HL-60 (cell line): ENCODE data around the gene PRICKLE4.

ENCODE experiments used
- DNase-seq, 2 experiments: peaks; one replicate each; pipeline ENCODE4 v3.0.0-alpha.2; 2010 to 2020; ENCODE audit warnings: low read depth in 1 of 2, low spot score in 1 of 2
- H3K27ac ChIP-seq: fragments of 250-450 bp; sonication (Bioruptor Pico); replicated peaks from 2 replicates; pipeline ENCODE4 v1.5.1; 2020; ENCODE audit warnings: mild to moderate bottlenecking, moderate library complexity
- H3K27me3 ChIP-seq: fragments of 250-450 bp; sonication (Bioruptor Pico); 2 replicates; pipeline ENCODE4 v1.5.1; 2021; ENCODE audit warnings: mild to moderate bottlenecking, moderate library complexity; ENCODE audit not compliant: insufficient read depth, poor library complexity, severe bottlenecking
- H3K4me3 ChIP-seq: replicated peaks from 2 replicates; pipeline ENCODE4 v1.5.1; 2011; ENCODE audit warnings: mild to moderate bottlenecking, control low read depth, low read length; ENCODE audit not compliant: insufficient read depth
- GABPA ChIP-seq: IDR thresholded peaks from 2 replicates; pipeline ENCODE4 v1.6.1; 2012; ENCODE audit warnings: low read depth
- POLR2AphosphoS5 ChIP-seq: IDR thresholded peaks from 2 replicates; pipeline ENCODE4 v1.6.1; 2012; ENCODE audit warnings: low read depth
- SPI1 ChIP-seq: IDR thresholded peaks from 2 replicates; pipeline ENCODE4 v1.6.1; 2012; ENCODE audit warnings: low read depth, mild to moderate bottlenecking, borderline replicate concordance
- TF ChIP-seq, protein P1 (sequence below): IDR thresholded peaks from 2 replicates; pipeline ENCODE4 v1.6.1; 2012; ENCODE audit warnings: low read depth; ENCODE audit not compliant: insufficient replicate concordance
- TF ChIP-seq, protein P2 (sequence below): IDR thresholded peaks from one replicate; pipeline ENCODE4 v1.5.1; 2011; ENCODE audit warnings: low read length, control low read depth, inconsistent platforms; ENCODE audit not compliant: insufficient read depth

PRICKLE4 gene

DNA sequence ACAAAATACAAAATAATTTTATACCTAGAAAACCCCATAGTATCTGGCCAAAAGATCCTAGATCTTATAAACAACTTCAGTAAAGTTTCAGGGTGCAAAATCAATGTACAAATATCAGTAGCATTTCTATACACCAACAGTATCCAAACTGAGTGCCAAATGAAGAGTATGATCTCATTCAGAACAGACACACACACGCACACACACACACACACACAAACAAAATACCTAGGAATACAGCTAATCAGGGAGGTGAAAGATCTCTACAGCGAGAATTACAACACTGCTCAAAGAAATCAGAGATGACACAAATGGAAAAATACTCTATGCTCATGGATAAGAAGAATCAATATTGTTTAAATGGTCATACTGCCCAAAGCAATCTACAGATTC is 56.1 kb downstream of the PRICKLE4 start:
- Histone ChIP-seq H3K4me3 (no peak overlapping the region), H3K27me3 (no peaks in the 10 kb centered on the region), H3K27ac (no peak overlapping the region)
- DNase-seq, result no peak
- TF ChIP-seq GABPA (no peak), SPI1 (no peak), POLR2AphosphoS5 (no peak)
- TF ChIP-seq, protein P1, sequence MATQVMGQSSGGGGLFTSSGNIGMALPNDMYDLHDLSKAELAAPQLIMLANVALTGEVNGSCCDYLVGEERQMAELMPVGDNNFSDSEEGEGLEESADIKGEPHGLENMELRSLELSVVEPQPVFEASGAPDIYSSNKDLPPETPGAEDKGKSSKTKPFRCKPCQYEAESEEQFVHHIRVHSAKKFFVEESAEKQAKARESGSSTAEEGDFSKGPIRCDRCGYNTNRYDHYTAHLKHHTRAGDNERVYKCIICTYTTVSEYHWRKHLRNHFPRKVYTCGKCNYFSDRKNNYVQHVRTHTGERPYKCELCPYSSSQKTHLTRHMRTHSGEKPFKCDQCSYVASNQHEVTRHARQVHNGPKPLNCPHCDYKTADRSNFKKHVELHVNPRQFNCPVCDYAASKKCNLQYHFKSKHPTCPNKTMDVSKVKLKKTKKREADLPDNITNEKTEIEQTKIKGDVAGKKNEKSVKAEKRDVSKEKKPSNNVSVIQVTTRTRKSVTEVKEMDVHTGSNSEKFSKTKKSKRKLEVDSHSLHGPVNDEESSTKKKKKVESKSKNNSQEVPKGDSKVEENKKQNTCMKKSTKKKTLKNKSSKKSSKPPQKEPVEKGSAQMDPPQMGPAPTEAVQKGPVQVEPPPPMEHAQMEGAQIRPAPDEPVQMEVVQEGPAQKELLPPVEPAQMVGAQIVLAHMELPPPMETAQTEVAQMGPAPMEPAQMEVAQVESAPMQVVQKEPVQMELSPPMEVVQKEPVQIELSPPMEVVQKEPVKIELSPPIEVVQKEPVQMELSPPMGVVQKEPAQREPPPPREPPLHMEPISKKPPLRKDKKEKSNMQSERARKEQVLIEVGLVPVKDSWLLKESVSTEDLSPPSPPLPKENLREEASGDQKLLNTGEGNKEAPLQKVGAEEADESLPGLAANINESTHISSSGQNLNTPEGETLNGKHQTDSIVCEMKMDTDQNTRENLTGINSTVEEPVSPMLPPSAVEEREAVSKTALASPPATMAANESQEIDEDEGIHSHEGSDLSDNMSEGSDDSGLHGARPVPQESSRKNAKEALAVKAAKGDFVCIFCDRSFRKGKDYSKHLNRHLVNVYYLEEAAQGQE, result no peak
- TF ChIP-seq, protein P2, sequence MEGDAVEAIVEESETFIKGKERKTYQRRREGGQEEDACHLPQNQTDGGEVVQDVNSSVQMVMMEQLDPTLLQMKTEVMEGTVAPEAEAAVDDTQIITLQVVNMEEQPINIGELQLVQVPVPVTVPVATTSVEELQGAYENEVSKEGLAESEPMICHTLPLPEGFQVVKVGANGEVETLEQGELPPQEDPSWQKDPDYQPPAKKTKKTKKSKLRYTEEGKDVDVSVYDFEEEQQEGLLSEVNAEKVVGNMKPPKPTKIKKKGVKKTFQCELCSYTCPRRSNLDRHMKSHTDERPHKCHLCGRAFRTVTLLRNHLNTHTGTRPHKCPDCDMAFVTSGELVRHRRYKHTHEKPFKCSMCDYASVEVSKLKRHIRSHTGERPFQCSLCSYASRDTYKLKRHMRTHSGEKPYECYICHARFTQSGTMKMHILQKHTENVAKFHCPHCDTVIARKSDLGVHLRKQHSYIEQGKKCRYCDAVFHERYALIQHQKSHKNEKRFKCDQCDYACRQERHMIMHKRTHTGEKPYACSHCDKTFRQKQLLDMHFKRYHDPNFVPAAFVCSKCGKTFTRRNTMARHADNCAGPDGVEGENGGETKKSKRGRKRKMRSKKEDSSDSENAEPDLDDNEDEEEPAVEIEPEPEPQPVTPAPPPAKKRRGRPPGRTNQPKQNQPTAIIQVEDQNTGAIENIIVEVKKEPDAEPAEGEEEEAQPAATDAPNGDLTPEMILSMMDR, result no peak
